GM21723 (cell line): Measurements from ENCODE around the gene VWA1.
"Not testable (repeated sequence)": the region's sequence is repeated elsewhere in the genome, so short reads cannot be mapped to it uniquely, and the experiment has no call there.

Source experiments
- ATAC-seq: cut with Tn5 transposase; IDR thresholded peaks from one replicate; pipeline ENCODE4 v1.9.1; 2021; ENCODE audit warnings: mild to moderate bottlenecking, moderate library complexity; ENCODE audit not compliant: unreplicated experiment

The VWA1 gene

DNA sequence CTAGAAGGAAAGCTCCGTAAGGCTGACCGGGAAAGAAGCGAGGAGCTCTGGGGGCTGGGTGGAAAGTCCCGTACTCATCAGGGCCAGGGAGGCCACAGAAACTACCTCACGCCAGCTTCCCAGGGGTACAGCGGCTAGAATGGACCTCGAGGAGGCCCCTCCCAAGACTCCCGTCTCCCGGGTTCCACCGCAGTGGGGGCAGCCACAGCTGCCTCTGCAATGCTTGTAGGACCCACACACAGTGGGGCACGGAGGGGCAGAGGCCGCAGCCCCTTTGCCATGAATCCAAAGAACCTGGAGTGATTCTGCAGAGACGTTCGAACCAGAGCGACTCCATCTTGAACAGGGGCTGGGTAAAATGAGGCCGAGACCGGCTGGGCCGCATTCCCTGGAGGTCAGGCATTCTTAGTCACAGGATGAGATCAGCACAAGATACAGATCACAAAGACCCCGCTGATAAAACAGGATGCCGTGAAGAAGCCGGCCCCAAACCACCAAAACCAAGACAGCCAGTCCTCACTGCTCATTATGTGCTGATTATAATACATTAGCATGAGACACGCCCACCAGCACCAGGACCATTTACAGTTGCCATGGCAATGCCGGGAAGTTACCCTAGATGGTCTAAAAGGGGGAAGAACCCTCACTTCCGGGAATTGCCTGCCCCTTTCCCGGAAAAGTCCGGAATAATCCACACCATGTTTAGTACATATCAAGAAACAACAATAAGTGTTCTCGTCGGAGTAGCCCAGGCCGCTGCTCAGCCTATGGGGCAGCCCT is 12.8 kb upstream of the VWA1 start:
- ATAC-seq: no peak

DNA sequence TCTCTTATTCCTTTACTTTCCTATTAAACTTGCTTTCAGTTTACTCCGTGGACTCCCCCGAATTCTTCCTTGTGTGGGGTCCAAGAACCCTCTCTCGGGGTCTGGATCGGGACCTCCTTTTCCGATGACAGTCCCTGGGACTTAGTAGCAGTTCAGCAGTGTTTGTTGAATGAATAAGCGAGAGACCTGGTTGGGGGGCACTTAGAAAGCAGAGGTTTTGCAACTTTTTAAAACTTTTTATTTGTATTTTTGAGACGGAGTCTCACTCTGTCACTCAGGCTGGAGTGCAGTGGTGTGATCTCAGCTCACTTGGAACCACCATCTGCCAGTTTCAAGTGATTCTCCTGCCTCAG is 12.3 kb upstream of the VWA1 start:
- ATAC-seq: no peak

DNA sequence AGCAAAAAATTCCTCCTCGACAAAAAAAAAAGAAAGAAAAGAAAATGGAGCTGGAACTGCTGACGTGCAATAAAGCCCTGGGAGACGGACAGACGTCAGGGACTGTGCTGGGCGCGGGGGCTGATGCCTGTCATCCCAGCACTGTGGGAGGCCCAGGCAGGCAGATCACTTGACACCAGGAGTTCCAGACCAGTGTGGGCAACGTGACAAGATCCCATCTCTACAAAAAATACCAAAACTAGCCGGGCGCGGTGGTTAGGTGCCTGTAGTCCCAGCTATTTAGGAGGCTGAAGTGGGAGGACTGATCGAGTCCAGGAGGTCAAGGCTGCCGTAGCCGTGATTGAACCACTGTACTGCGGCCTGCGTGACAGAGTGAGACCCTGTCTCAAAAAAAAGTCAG is 10.8 kb upstream of the VWA1 start:
- no peak for ATAC-seq

DNA sequence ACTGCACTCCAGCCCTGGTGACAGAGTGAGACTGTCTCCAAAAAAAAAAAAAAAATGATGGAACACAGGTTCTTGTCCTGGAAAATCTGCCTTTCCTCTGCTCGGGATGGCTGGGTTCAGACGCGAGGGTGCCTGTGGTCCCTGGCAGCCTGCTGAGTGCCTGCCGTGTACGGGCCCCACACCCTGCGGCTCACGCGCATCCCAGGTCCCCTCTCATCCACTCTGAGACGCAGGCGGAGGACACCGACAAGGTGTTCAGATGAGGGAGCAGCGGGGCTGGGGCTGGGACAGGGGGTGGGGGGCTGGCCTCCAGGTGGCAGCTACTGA is 10.1 kb upstream of the VWA1 start:
- ATAC-seq: no peak

DNA sequence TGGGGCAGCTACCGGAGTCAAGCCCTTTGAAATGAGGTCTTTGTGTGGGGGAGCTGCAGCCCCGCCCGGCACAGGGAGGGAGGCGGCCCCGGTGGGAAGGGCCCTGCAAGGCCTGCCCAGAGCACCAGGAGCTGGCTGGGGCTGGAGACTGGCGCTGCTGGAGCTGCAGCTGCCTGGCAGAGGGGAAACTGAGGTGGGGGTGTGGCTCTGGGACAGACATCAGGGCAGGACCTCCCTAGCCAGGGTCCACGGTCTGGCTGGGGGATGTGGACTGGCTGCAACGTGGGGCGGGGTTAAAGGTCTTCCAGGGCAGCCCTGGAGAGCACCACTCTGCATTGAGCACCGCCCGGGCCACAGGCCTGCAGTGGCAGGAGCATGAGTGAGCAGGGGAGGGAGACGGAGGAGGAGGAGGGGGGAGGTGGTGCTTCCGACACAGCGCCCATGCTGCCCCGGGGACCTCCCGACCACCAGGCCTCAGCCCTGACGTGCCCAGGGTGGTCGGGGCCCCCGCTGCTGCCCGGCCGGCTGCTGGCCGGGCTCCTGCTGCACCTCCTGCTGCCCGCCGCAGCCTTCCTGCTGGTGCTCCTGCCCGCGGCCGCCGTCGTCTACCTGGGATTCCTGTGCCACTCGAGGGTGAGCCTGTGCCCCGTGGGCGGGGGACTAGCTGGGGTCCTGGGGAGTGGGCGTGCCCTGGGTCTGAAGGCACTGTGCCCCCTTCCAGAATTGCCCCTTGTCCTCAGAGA is 9.6 kb upstream of the VWA1 start:
- ATAC-seq: no peak

DNA sequence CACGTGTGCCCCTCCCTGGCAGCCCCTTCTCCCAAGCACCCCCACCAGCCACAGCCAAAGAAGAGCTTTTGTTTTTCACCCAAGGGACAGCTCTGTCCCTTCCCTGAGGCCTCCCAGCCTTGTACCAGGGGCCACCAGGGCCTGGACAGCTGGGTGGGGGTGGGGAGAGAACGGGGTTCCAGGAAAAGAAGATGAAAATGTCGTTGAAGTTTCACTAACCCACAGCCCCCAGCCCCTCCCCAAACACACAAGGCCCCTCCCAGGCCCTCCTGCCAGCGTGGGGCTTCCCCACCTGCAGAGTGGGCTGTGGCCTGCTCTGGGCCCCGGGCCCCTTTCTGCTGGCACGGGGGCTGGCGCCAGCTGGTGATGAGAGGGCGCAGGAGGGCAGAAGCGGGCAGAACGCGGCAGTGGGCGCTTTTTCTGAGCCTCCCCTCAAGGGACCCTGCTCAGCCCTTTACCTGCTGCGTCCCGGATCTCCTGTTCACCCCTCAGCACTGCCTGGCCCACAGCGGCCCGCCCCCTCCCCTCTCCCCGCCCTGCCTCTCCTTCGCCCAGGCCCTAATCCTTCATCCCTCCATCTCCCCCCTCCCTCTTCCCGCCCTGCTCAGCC is 8.9 kb upstream of the VWA1 start:
- no peak for ATAC-seq

DNA sequence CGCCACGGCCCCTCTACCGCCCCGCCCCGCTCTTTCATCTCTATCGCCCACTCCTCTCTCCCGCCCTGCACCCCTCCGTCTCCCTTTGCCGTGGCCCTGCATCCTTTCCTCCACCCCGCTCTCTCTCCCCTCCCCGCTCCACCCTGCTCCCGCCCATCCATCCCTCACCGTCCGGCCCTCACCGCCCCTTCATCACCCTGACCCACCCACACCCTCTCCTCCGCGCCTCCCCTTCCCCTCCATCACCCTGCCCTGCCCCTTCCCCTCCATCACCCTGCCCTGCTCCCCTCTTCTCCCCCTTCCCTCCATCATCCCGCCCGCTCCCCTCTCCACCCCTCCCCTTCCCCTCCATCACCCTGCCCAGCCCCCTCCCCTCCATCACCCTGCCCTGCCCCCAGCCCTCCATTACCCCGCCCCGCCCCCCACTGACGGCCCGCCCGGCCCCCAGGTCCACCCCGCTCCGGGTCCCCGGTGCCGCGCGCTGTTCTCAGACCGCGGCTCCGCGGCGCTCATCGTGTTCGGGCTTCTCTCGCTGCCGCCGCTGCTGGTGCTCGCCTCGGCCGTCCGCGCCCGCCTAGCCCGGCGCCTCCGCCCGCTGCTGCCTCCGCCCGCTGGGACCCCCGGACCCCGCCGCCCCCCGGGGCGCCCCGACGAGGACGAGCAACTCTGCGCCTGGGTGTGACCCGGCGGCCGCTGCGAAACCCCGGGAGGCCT is 8.2 kb upstream of the VWA1 start:
- no peak for ATAC-seq

DNA sequence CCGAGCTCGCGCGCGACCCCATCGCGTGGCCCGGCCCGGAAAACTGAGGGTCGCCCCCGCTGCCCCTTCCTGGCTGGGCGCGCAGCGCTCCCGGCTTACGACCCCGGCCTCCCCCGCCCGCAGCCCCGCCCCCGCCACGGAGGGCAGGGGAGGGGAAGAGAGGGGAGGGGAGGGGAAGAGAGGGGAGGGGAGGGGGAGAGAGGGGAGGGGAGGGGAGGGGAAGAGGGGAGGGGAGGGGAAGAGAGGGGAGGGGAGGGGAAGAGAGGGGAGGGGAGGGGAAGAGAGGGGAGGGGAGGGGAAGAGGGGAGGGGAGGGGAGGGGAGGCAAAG is 7.7 kb upstream of the VWA1 start:
- no peak for ATAC-seq

DNA sequence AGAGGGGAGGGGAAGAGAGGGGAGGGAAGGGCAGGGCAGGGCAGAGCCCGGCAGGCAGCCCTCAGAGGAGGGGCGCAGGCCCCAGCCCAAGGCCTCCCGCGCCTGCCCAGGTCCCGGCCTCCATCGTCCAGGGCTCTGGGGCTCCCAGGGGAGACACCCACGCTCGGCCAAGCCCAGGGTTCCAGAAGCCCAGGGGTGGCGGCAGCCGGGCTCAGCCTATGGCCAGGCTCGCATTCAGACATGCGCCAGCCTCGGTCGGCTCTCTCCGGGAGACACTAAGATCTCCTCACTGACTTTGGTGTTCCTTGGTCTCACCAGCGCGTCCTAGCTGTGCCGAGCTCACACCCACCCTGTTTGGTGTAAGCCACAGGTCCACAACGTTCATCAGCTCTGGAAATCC is 7.3 kb upstream of the VWA1 start:
- ATAC-seq: no peak

DNA sequence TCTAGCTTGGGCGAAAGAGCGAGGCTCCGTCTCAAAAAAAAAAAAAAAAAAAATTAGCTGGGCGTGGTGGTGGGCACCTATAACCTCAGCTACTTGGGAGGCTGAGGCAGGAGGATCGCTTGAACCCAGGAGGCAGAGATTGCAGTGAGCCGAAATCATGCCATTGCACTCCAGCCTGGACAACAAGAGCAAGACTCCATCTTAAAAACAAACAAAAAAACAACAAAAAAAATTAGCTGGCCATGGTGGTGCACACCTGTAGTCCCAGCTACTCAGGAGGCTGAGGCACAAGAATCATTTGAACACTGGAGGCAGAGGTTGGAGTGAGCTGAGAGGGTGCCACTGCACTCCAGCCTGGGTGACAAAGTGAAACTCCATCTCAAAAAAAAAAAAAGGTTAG is 6.5 kb upstream of the VWA1 start:
- not testable (repeated sequence) for ATAC-seq

DNA sequence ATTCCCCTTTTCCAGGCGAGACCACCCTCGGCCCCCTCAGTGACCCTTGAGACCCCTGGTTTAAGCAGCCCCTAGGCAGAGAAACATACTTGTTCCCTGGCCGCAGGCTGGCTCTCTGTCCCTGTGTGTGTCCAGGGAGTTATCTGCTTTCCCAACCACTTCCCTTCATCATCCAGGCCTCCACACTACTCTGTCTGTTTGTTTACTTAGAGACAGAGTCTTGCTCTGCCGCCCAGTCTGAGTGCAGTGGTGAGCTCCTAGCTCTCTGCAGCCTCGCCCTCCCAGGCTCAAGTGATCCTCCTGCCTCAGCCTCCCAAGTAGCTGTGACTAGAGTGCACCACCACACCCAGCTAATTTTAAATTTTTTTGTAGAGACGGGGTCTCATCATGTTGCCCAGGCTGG is 5.8 kb upstream of the VWA1 start:
- ATAC-seq: no peak

DNA sequence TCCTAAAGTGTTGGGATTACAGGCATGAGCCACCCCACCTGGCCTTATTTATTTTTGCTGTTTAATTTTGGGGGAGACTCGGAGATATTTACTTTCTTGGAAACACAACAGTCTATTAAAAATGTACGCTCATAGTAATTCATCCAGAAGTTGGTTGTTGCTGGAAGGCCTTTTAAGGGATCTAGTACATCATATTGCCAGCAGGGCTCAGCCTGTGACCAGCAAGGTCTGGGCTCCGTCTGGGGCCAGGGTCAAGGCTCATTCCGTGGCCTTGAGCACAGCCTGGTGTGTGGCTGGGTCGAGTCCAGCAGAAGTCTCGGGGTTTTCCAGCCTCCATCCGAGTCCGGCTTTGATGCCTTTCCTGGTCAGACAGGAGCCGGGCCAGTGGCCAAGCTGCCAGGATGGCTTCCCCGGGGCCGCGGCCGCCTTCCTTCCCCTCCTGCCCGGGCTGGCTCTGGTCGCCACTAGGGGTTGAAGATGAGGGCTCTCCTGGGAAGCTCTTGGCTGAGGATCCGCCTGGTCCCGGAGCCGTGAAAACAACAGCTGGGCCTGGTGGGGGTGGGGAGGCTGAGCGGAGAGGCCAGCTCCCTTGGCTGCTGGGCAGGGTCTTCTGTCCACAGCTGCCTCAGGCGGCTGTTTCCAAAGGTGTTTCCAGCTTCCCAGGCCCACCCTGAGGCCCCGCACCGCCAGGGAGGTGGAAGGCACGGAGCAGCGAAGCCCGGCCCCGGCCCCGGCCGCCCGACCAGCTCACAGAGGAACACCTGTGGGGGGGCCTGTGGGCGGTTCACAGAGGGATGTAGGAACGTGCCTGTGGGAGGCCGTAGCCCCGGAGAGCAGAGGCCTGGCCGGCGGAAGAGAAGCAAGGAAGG is 5.1 kb upstream of the VWA1 start:
- ATAC-seq: no peak

DNA sequence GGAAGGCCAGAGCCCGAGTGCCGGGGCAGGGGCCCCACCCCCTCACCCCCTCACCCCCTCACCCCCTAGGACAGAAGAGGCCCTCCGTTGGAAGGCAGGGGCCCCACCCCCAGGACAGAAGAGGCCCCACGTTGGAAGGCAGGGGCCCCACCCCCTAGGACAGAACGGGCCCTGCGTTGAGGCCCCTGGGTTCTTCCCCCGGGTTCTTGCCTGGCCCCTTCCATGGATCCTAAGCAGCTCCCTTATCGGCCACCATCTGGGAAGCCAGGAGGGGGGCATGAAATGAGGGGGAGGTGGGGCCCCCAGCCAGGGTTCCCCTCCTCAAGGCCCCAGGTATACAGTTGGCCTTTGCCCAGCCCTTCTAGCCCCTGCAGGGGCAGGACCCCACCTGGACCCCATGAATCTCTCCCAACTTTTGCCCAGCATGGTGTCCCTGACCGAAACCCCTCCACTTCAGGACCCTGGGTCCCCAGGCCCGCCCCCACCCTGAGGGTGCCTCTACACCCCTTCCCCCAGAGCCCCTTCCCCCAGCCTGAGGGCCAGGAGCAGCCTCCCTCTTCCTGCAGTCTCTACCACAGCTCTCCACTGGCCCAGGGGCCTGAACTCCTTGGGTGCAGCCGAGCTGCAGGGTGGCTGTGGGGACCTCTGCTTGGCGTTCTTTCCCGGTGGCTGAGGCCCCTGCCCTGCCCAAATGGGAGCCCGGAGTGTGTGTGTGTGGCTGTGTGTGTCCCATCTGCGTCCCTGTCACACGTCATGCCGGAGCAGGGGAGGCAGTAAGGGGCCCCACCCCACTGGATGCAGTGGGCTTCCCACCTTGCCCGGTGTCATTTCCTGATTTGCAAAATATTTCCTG is 4.3 kb upstream of the VWA1 start:
- ATAC-seq: no peak

DNA sequence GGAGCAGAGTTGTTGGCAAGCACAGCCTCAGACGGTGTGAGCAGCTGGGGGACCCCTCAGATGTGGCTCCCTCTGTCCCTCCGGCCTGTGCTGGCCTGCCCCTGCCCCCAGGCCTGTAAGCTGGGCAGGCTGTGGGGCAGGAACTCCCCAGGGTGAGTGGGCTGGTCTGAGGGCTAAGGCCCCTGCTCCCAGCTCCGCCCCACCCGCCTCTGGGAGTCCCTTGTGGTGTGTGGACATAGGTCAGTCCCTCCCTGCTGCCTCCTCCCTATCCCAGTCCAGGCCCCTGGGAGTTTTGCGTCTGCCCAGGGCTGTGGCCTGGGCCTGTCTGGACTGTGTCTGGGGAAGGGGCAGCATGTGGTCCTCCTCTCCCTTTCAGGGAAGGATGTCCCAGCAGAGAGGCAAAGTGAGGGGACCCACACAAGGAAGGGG is 3.6 kb upstream of the VWA1 start:
- ATAC-seq: no peak

DNA sequence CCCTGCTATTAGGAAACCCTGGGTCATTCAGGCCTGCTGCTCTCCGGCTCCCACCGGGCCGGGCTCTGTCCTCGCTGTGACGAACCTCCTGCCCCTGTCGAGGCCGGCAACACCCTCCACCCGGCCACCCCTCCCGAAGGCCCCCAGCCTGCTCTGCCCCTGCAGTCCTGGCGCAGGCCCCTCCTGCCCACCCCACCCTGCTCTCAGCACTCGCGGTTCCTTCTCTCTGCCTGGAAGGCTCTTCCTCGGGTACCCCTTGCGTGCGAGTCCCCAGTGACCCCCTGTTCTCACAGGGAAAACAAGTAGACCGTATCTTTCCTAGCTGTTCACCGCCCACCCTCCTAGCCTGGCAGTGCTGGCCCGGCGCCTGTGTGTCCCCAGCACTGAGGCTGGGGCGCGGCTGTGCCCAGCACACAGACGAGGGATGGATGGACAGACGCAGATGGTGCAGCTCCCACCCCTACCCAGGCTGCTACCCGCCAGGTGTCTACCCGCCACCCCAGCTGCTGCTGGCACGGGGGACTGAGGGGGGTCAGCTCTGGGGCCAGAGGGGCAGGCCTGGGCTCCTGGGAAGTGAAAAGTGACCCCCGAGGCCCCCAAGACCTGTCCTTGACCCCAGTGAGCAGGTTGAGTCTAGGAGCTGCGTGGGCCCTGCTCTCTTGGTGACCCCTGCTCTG is 3.1 kb upstream of the VWA1 start:
- no peak for ATAC-seq

DNA sequence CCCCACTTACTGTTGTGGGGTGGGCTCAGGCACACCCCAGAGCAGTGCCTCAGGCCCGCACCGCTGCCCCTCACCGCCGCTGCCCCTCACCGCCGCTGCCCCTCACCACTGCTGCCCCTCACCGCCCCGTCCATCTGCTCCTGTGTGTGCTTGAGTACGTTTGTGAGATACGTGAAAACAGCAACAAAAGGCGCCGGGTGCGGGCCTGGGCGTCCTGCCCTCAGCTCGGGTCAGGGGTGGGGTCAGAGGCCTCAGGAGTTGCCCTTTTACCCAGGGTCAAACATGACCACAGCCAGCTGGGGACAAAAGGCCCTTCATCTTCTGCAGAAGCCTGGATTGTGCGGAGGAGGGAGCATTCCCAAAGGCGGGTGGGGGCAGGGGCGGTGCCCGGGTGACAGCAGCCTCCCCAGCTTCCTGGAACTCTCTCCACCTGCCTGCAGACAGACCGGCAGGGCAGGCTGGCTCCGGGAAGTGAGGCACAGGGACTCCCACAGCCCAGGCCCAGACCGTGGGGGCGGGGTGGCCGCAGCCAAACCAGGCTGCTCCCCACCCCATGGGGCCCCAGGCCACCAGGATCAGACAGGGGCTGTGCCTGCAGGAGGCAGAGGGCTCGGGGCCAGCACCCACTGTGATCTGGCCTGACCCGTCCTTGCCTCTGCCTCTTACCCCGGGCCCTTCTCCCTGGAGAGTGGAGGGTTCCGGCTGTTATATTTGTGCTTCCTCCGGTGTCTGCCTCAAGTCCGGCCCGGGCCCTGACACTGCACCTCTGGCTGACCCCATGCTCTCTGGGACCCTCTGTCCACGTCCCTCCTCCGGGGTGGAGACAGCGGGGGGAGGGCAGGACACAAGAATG is 2.3 kb upstream of the VWA1 start:
- no peak for ATAC-seq

DNA sequence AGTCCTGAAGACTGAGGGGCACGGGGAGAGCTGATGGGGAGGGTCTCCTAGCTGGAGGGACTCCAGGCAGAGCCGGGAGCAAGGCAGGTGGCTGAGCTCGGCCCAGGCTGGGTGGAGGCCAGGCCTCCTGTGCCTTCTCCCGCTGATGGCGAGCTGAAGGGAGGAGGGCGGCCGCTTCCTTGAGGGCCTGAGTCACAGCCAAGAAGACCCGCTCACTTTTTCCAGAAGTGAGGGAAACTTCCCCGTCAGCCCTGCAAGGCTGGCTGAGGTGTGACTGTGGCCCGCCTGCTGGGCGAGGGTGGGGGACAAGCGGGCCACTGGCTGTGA is 1.7 kb upstream of the VWA1 start:
- no peak for ATAC-seq

DNA sequence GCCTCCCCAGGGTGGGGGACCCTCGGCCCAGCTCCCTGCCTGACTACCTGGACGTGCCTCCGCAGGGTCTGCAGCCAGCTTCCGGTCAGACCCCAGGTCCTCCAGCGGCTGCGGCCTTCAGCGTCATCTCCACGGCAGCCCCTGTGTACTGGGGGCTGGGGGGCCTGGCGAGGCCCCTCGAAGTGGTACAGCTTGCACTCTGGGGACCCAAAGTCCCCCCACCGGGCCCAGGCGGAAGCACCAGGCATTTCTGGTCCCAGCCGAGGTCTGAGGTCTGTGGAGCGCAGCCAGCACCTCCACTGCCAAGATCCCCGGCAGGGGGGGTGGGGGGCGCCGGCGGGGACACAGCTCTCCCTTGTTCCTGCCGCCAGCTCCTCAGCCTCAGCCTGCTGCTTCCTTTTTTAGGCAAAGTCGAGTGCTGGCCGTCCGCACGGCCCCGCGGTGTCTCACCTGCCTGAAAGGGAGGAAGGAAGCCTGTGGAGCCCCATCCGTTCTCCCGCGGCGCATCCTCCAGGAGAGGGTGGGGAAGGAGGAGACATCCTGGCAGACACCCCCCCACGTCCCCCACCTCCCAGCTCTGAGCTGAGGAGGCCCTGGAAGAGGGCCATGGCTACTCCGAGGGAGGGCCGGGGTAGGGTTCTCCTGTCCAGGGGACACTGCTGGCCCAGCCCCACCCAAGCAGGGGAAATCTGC is 1.2 kb upstream of the VWA1 start:
- ATAC-seq: no peak
